ENCODE results near the gene IL17A.

The IL17A gene

DNA sequence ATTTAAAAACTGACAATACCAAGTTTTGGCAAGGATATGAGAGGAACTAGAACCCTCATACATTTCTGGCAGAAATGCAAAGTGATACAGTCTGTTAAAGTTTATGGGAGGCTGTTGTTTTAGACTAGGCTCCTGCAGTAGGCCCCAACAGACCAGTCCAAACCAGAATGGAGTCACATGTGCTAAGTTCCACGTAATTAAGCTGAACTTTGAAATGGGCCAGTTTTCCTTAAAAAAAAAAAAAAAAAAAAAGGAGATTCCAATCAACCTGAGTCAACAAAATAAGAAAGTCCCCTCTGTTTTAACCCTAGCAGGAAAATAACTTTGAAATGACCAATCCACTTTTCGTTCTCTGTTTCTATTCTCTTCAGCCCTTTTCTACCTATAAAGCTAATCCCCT is 31.6 kb downstream of the IL17A start:
- no peak for DNase-seq

DNA sequence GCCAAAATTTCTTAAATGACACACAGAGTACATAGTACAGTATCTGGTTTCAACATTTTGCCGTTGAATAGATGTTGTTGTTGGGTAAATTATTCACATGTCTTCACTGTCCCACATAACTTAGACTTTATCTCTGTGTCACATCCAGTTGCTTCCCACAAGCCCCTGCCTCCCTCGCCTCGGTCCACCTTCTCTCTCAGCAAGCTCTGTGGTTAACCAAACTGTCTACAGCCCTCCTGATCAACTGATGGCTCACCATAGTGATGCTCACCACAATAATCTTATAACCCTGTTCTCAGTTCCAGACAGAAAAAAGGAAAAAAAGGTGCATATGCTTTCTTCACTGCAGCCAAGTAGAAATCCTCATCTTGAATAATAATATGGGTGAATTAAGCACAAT is 35.1 kb downstream of the IL17A start:
- DNase-seq = no peak

GRCh38 chr6:52227495-52227894 is 41.3 kb downstream of the IL17A start:
- DNase-seq = no peak

DNA sequence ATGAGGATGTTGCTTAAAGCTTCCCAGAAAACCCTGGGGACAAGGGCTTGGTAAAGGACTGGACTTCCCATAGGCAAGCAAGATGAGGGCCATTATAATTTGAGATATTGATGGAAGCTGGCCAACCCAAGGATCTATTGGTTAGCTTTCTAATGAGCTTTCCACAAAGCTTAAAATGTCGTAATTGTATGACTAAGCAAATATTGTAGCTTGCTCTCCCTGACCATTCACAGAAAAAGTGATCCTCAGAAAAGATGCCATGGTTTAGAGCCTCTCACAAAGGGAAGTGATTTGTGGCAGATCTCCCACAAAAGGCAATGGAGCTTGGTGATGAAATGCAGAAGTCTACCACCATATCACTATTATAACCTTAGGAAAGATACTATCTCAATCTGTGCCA is 44.5 kb downstream of the IL17A start:
- no peak for DNase-seq

DNA sequence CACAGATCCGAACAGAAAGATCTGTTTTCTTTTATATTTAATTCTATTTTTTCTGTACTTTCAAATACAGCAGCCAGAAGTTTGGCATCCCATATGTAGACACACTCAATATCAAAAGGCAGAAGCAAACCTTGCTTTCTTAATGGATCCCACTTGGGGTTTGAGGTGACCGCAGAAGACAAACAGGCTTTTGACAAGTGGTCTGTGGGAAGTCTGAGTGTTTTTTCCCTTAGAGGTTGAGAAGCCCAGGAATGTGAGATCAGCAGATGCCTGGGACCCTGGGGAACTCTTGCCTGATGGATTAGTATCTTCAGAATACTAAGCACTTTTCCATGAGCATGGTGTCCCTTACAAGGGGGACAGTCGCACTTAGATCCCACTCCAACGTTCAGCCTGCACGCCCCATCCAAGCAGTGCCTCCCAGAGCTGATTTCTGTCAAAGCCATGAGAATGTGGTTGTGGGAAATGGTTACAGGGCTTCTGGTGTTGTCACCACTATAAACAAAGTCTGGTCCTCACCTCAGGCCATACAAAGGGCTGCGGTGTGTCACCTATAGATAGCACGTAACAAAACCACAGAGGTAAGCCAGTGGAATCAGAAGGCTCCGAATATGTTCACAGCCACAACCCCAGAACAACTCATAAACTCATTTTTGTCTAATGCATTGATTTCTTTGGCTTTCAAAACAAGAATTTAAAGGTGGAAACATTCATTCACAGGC is 45.4 kb downstream of the IL17A start:
- no peak for DNase-seq

- no peak for DNase-seq
Observed at GRCh38 chr6:52233005-52233404, 46.8 kb downstream of the IL17A start.

GRCh38 chr6:52233975-52234823 is 48.0 kb downstream of the IL17A start:
- peak; percentile 39 for DNase-seq

All from NCI-H2227 treated with DMSO at 0.1 percent for 48 hours (cell line).